OCI-LY7 (cell line): Measurements from ENCODE around the gene TGM6. TPM values are rescaled to one million over a fixed set of nuclear protein-coding genes. Genes with fewer than 3 reads are reported as not detected.

ENCODE experiments used
- BruUV-seq: library from RNA; stranded (reverse); fragments of 400-500 nt; replicated peaks from 2 replicates; lab custom pipeline; 2021; lab: Mats Ljungman, UMichigan
- CTCF ChIA-PET: fragments of 300-600 bp; sonication (Branson Sonifier 250); formaldehyde crosslinking; loops from one replicate; lab custom pipeline; 2022; ENCODE audit warnings: antibody characterized with exemption; ENCODE audit not compliant: unreplicated experiment; lab: Charles Lee
- POLR2A ChIA-PET: fragments of 300-600 bp; sonication (Branson Sonifier 250); formaldehyde crosslinking; loops from one replicate; lab custom pipeline; 2022; ENCODE audit warnings: antibody characterized with exemption; lab: Charles Lee
- DNase-seq: peaks from one replicate; pipeline ENCODE4 v3.0.0-alpha.2; 2015; ENCODE audit warnings: low spot score
- H2AFZ ChIP-seq: fragments of 200-600 bp; sonication (generic), shearing (Covaris generic); 2 replicates; pipeline ENCODE4 v1.6.1; 2014; ENCODE audit warnings: mild to moderate bottlenecking, antibody characterized with exemption, low read length, moderate library complexity
- H3K27ac ChIP-seq: fragments of 200-600 bp; sonication (generic); 2 replicates; pipeline ENCODE4 v1.5.1; 2014; ENCODE audit warnings: mixed run types, low read depth, mild to moderate bottlenecking, moderate library complexity, low read length, inconsistent platforms; ENCODE audit not compliant: poor library complexity, severe bottlenecking
- H3K36me3 ChIP-seq: fragments of 200-600 bp; sonication (generic); 2 replicates; pipeline ENCODE4 v1.6.1; 2014; ENCODE audit warnings: mild to moderate bottlenecking, antibody characterized with exemption, low read length, moderate library complexity, mixed read lengths; ENCODE audit not compliant: insufficient read depth
- H3K4me1 ChIP-seq: fragments of 200-600 bp; sonication (generic); 2 replicates; pipeline ENCODE4 v1.5.1; 2014; ENCODE audit warnings: mild to moderate bottlenecking, low read length; ENCODE audit not compliant: insufficient read depth, poor library complexity, severe bottlenecking
- H3K4me2 ChIP-seq: fragments of 200-600 bp; sonication (generic); 2 replicates; pipeline ENCODE4 v1.6.1; 2014; ENCODE audit warnings: mild to moderate bottlenecking, low read length
- H3K4me3 ChIP-seq: fragments of 200-600 bp; sonication (generic); 2 replicates; pipeline ENCODE4 v1.5.1; 2014; ENCODE audit warnings: mild to moderate bottlenecking, low read depth, low read length; ENCODE audit not compliant: poor library complexity, severe bottlenecking
- H3K79me2 ChIP-seq: fragments of 200-600 bp; sonication (generic); 2 replicates; pipeline ENCODE4 v1.6.1; 2016; ENCODE audit warnings: low read depth, mild to moderate bottlenecking, low read length, moderate library complexity, mixed read lengths; ENCODE audit not compliant: insufficient read depth
- H3K9me2 ChIP-seq: fragments of 200-600 bp; sonication (generic); 2 replicates; pipeline ENCODE4 v1.6.1; 2016; ENCODE audit warnings: mild to moderate bottlenecking, low read length, mixed read lengths; ENCODE audit not compliant: insufficient read depth
- H3K9me3 ChIP-seq: fragments of 200-600 bp; sonication (generic); 2 replicates; pipeline ENCODE4 v1.6.1; 2014; ENCODE audit warnings: mild to moderate bottlenecking, mixed run types, low read length, mixed read lengths
- H4K20me1 ChIP-seq: fragments of 200-600 bp; sonication (generic); 2 replicates; pipeline ENCODE4 v1.6.1; 2014; ENCODE audit warnings: mild to moderate bottlenecking, antibody characterized with exemption, low read length, moderate library complexity, mixed read lengths; ENCODE audit not compliant: insufficient read depth
- EZH2phosphoT487 ChIP-seq: fragments of 200-600 bp; sonication (generic); IDR thresholded peaks from 2 replicates; pipeline ENCODE4 v1.6.1; 2018; ENCODE audit warnings: low read depth, borderline replicate concordance, mild to moderate bottlenecking, mixed run types, antibody characterized with exemption, low read length, moderate library complexity, mixed read lengths
- intact Hi-C: fragments of 100-400 bp; cut with micrococcal nuclease; formaldehyde crosslinking; loops from one replicate; pipeline ENCODE4 v1.10.0; 2022; ENCODE audit not compliant: unreplicated experiment
- total RNA-seq, 2 experiments: library from RNA; depleted of rRNA in 1 of 2; stranded (reverse); fragments of >200 nt in 1 of 2; shearing (Covaris generic) in 1 of 2; gene quantifications; 2 replicates each; pipeline ENCODE4 v1.2.3, GENCODE V29; 2014 to 2022
- TF ChIP-seq, protein P1 (sequence below): fragments of 200-600 bp; sonication (generic); conservative IDR thresholded peaks from 2 replicates; pipeline ENCODE4 v1.5.1; 2014; ENCODE audit warnings: mild to moderate bottlenecking, antibody characterized with exemption, low read length, moderate library complexity, mixed read lengths

Gene TGM6
- total RNA-seq, 2 experiments from 2014 or later, result not detected

DNA sequence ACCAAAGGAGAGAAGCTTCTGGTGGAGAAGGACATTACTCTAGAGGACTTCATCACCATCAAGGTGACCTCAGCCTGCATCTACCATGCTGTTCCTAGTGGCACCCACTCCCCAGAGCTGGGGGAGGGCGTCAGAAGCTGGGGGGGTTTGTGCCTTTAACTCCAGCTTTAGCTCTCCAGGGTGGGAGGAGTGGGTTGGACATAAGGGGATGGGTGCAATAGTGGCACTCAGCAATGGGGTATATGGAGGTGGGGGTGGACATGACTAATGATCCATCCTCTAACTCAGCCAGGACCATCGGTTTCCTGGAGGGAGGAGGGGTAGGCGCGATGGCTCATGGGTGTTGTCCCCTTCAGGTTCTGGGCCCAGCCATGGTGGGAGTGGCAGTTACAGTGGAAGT is 49.8 kb downstream of the TGM6 start:
- Histone ChIP-seq H3K4me3 (no peak overlapping the region), H3K79me2 (no peaks in the 10 kb centered on the region), H2AFZ (no peak overlapping the region), H3K9me2 (no peaks in the 10 kb centered on the region), H3K36me3 (no peaks in the 10 kb centered on the region), H4K20me1 (no peaks in the 10 kb centered on the region), H3K4me1 (no peaks in the 10 kb centered on the region), H3K9me3 (no peaks in the 10 kb centered on the region), H3K27ac (no peak overlapping the region), H3K4me2 (no peak overlapping the region)
- no peak for DNase-seq
- TF ChIP-seq, protein P1, sequence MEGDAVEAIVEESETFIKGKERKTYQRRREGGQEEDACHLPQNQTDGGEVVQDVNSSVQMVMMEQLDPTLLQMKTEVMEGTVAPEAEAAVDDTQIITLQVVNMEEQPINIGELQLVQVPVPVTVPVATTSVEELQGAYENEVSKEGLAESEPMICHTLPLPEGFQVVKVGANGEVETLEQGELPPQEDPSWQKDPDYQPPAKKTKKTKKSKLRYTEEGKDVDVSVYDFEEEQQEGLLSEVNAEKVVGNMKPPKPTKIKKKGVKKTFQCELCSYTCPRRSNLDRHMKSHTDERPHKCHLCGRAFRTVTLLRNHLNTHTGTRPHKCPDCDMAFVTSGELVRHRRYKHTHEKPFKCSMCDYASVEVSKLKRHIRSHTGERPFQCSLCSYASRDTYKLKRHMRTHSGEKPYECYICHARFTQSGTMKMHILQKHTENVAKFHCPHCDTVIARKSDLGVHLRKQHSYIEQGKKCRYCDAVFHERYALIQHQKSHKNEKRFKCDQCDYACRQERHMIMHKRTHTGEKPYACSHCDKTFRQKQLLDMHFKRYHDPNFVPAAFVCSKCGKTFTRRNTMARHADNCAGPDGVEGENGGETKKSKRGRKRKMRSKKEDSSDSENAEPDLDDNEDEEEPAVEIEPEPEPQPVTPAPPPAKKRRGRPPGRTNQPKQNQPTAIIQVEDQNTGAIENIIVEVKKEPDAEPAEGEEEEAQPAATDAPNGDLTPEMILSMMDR, result no peak
- no peak for TF ChIP-seq EZH2phosphoT487
- no TSS peak for BruUV-seq
- POLR2A ChIA-PET, result no interaction called here
- CTCF ChIA-PET, result no interaction called here
- intact Hi-C loops, result no loop called here

DNA sequence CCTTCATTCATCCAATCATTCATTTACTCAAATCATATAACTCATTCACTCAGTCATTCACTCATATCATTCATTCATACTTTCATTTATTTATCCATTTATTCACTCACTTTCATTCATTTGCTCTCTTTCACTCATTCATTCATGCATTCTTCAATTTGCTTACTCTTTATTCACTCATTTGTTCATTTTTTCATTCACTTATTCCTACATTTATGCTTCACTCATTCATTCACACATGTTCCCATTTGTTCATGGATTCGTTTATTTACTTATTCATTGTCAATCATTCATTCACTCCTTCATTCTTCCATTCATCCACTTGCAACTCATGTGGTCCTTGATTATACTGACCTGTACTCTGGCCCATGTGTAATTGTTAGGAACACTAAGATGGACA is 50.5 kb downstream of the TGM6 start:
- Histone ChIP-seq H3K4me1 (no peaks in the 10 kb centered on the region), H2AFZ (no peak overlapping the region), H3K4me3 (no peak overlapping the region), H3K4me2 (no peak overlapping the region), H4K20me1 (no peaks in the 10 kb centered on the region), H3K36me3 (no peaks in the 10 kb centered on the region), H3K27ac (no peak overlapping the region), H3K9me3 (no peaks in the 10 kb centered on the region), H3K9me2 (no peaks in the 10 kb centered on the region), H3K79me2 (no peaks in the 10 kb centered on the region)
- CTCF ChIA-PET, result no interaction called here
- BruUV-seq, result no TSS peak
- intact Hi-C loops, result no loop called here
- no peak for TF ChIP-seq EZH2phosphoT487
- TF ChIP-seq, protein P1, result no peak
- no peak for DNase-seq
- POLR2A ChIA-PET, result no interaction called here

GRCh38 chr20:2446845-2447244 is 66.1 kb downstream of the TGM6 start:
- Histone ChIP-seq H3K9me2 (no peaks in the 10 kb centered on the region), H3K9me3 (no peaks in the 10 kb centered on the region), H2AFZ (no peak overlapping the region), H3K27ac (no peak overlapping the region), H3K79me2 (no peaks in the 10 kb centered on the region), H4K20me1 (no peaks in the 10 kb centered on the region), H3K36me3 (no peaks in the 10 kb centered on the region), H3K4me3 (no peak overlapping the region), H3K4me1 (no peaks in the 10 kb centered on the region), H3K4me2 (no peak overlapping the region)
- no peak for DNase-seq
- TF ChIP-seq, protein P1, result no peak
- no peak for TF ChIP-seq EZH2phosphoT487
- no TSS peak for BruUV-seq
- ChIA-PET POLR2A (interaction anchor here (0.7 kb wide), 1 partner anchor 10 kb away, joined by 3 read pairs; no protein-coding TSS in a partner anchor), CTCF (no interaction called here)
- intact Hi-C loops, result no loop called here
